Measurements from ENCODE around the gene DENND2D. TPM values are rescaled to one million over a fixed set of nuclear protein-coding genes. Genes with fewer than 3 reads are reported as not detected.
A peak's percentile ranks its signal among the peaks of the same experiment; 100 is the strongest.

Gene DENND2D
- total and polyA plus RNA-seq, 9 of the 15 experiments (the other 6 are each of a cell fraction or from before 2014, with no cell fraction given): 0.08 to 0.44 (median 0.13) TPM; not detected in 6

GRCh38 chr1:111139324-111139955 is 61.0 kb downstream of the DENND2D start (continued):
- TF ChIP-seq ZFP30 (CRISPR knock-in tag; IDR thresholded peaks at IDR 0.05; ENCODE audit: borderline replicate concordance) (no peak), DNMT1 (IDR thresholded peaks at IDR 0.05) (no peak), ELF2 (CRISPR knock-in tag; IDR thresholded peaks at IDR 0.05) (no peak), ZNF57 (CRISPR knock-in tag; IDR thresholded peaks at IDR 0.05) (no peak), GABPB1 (CRISPR knock-in tag; IDR thresholded peaks at IDR 0.05) (no peak; the same call in 1 of the 2 replicates), U2AF2 (optimal IDR thresholded peaks at IDR 0.05; ENCODE audit: low read depth, low read length) (no peak), KLF13 (tag; IDR thresholded peaks at IDR 0.05; ENCODE audit: borderline replicate concordance, low read depth) (no peak), ZNF778 (CRISPR knock-in tag; IDR thresholded peaks at IDR 0.05) (no peak), PBX2 (CRISPR knock-in tag; IDR thresholded peaks at IDR 0.05; ENCODE audit: low read depth) (no peak), PBX2 (tag; conservative IDR thresholded peaks at IDR 0.05; ENCODE audit: low read depth) (no peak), SIRT6 (IDR thresholded peaks at IDR 0.05; ENCODE audit: low read depth, low read length) (no peak), CBX2 (IDR thresholded peaks at IDR 0.05; ENCODE audit: insufficient read depth, low read length, poor library complexity, severe bottlenecking) (no peak), GABPB2 (CRISPR knock-in tag; conservative IDR thresholded peaks at IDR 0.05) (no peak), ZNF280B (CRISPR knock-in tag; IDR thresholded peaks at IDR 0.05) (no peak), EP400 (IDR thresholded peaks at IDR 0.05) (peak; percentile 61), ZNF668 (CRISPR knock-in tag; IDR thresholded peaks at IDR 0.05) (no peak), MTA2 (IDR thresholded peaks at IDR 0.05; ENCODE audit: low read depth) (no peak), TAF7 (tag; IDR thresholded peaks at IDR 0.05) (peak; percentile 41; the same call in 1 of the 2 replicates), KLF10 (CRISPR knock-in tag; IDR thresholded peaks at IDR 0.05) (no peak), ZNF263 (CRISPR knock-in tag; IDR thresholded peaks at IDR 0.05; ENCODE audit: borderline replicate concordance) (no peak), SMAD2 (IDR thresholded peaks at IDR 0.05; ENCODE audit: low read depth, low read length) (no peak), NCOA4 (IDR thresholded peaks at IDR 0.05; ENCODE audit: partially characterized antibody) (no peak)

Data from K562 (cell line).